PC-3 (cell line): ENCODE results near the gene RAB5IF. TPM values are rescaled to one million over a fixed set of nuclear protein-coding genes. Genes with fewer than 3 reads are reported as not detected.
A peak's percentile ranks its signal among the peaks of the same experiment; 100 is the strongest.

Experiments used
- ATAC-seq: fragments of 200-7000 bp; cut with Tn5 transposase; 2 replicates; pipeline ENCODE4 v1.9.1; 2020; ENCODE audit warnings: mild to moderate bottlenecking, moderate library complexity
- BruUV-seq: library from RNA; stranded (reverse); fragments of 400-500 nt; replicated peaks from 2 replicates; lab custom pipeline; 2021; lab: Mats Ljungman, UMichigan
- CTCF ChIA-PET: fragments of 300-600 bp; sonication (Branson Sonifier 250); formaldehyde crosslinking; loops from one replicate; lab custom pipeline; 2022; ENCODE audit warnings: antibody characterized with exemption; lab: Charles Lee
- POLR2A ChIA-PET: fragments of 300-600 bp; sonication (Branson Sonifier 250); formaldehyde crosslinking; loops from one replicate; lab custom pipeline; 2022; ENCODE audit warnings: antibody characterized with exemption; ENCODE audit not compliant: unreplicated experiment; lab: Charles Lee
- DNase-seq: peaks from one replicate; pipeline ENCODE4 v3.0.0-alpha.2; 2015
- H2AFZ ChIP-seq: fragments of 300-600 bp; sonication (generic); 2 replicates; pipeline ENCODE4 v1.6.0; 2016; ENCODE audit warnings: antibody characterized with exemption, low read length
- H3F3A ChIP-seq: fragments of 300-600 bp; sonication (generic); one replicate; pipeline ENCODE4 v1.6.0; 2017; ENCODE audit warnings: antibody characterized with exemption, low read length, control low read depth, mild to moderate bottlenecking; ENCODE audit not compliant: unreplicated experiment
- H3K27ac ChIP-seq: fragments of 300-600 bp; sonication (generic); 2 replicates; pipeline ENCODE4 v1.5.1; 2016; ENCODE audit warnings: mild to moderate bottlenecking, low read length
- H3K27me3 ChIP-seq: fragments of 300-600 bp; sonication (generic); 2 replicates; pipeline ENCODE4 v1.6.1; 2016; ENCODE audit warnings: low read length, mixed read lengths
- H3K36me3 ChIP-seq: fragments of 300-600 bp; sonication (generic); 2 replicates; pipeline ENCODE4 v1.6.1; 2016; ENCODE audit warnings: low read depth, mixed run types, low read length, mixed read lengths
- H3K4me1 ChIP-seq: fragments of 300-600 bp; sonication (generic); 2 replicates; pipeline ENCODE4 v1.5.1; 2016; ENCODE audit warnings: low read length; ENCODE audit not compliant: insufficient read depth
- H3K4me2 ChIP-seq: fragments of 300-600 bp; sonication (generic); 2 replicates; pipeline ENCODE4 v1.6.0; 2016; ENCODE audit warnings: low read length
- H3K4me3 ChIP-seq: fragments of 300-600 bp; sonication (generic); 2 replicates; pipeline ENCODE4 v1.5.1; 2016; ENCODE audit warnings: mild to moderate bottlenecking, low read length, mixed read lengths
- H3K79me2 ChIP-seq: fragments of 300-600 bp; sonication (generic); 2 replicates; pipeline ENCODE4 v1.6.1; 2017; ENCODE audit warnings: low read length, mixed read lengths
- H3K9ac ChIP-seq: fragments of 300-600 bp; sonication (generic); 2 replicates; pipeline ENCODE4 v1.6.0; 2016; ENCODE audit warnings: mild to moderate bottlenecking, low read length
- H3K9me2 ChIP-seq: fragments of 300-600 bp; sonication (generic); replicated peaks from 2 replicates; pipeline ENCODE4 v1.6.1; 2016; ENCODE audit warnings: mixed run types, low read length, mixed read lengths
- H3K9me3 ChIP-seq: fragments of 300-600 bp; sonication (generic); 2 replicates; pipeline ENCODE4 v1.6.1; 2016; ENCODE audit warnings: low read length, mixed read lengths
- H4K20me1 ChIP-seq: fragments of 300-600 bp; sonication (generic); 2 replicates; pipeline ENCODE4 v1.6.1; 2016; ENCODE audit warnings: low read length, mixed read lengths
- CTCF ChIP-seq: fragments of 300-600 bp; sonication (generic); conservative IDR thresholded peaks from 2 replicates; pipeline ENCODE4 v1.5.1; 2017; ENCODE audit warnings: antibody characterized with exemption, low read depth, mild to moderate bottlenecking, low read length
- EZH2 ChIP-seq: fragments of 300-600 bp; sonication (generic); IDR thresholded peaks from one replicate; pipeline ENCODE4 v1.6.1; 2017; ENCODE audit warnings: antibody characterized with exemption, mild to moderate bottlenecking, low read length; ENCODE audit not compliant: unreplicated experiment
- EZH2phosphoT487 ChIP-seq: fragments of 300-600 bp; sonication (generic); IDR thresholded peaks from 2 replicates; pipeline ENCODE4 v1.6.1; 2018; ENCODE audit warnings: mild to moderate bottlenecking, antibody characterized with exemption, low read length, borderline replicate concordance
- intact Hi-C: fragments of 100-400 bp; cut with micrococcal nuclease; formaldehyde crosslinking; loops from 2 replicates; pipeline ENCODE4 v1.9.0; 2023
- total RNA-seq: library from RNA; depleted of rRNA; stranded (reverse); fragments of >200 nt; gene quantifications from 2 replicates; pipeline ENCODE4 v1.2.3, GENCODE V29; 2014

RAB5IF gene
- total RNA-seq, 1 experiment from 2014 or later = 217 TPM

DNA sequence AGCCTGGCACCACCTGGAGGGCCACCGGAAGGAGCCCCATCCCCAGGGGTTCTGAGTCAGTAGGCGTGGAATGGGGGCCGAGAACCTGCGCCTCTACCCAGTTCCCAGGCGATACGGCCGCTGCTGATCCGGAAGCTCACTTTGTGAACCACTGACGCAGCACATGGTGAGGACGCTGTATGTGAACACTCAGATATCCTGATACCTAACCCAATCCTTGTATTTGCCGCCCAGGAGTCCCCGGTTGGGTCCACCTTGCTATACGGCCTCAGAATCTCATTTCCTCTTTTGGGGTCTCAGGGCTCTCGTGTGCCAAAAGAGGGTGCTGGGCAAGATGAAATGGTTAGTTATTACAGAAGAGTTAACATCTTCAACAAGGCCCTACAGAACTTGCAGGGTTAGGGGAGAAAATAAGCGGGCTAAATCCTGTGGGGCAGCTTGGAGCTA, 604 bp upstream of the RAB5IF start:
- DNase-seq (no peak), ATAC-seq (no peak)
- no peak for TF ChIP-seq CTCF
- no peak for TF ChIP-seq EZH2
- no peak for TF ChIP-seq EZH2phosphoT487
- Histone ChIP-seq H3K27me3 (no peaks in the 10 kb centered on the region), H3K36me3 (peaks cover 22% of the 10 kb centered on the region), H3K9me3 (no peaks in the 10 kb centered on the region), H3K79me2 (peaks cover 40% of the 10 kb centered on the region), H3K4me2 (peak overlapping the region; percentile 81), H3K9ac (peak overlapping the region; percentile 58), H4K20me1 (peaks cover 13% of the 10 kb centered on the region), H3K9me2 (no peaks in the 10 kb centered on the region), H3K4me3 (peak overlapping the region; percentile 96), H3K4me1 (peaks cover 17% of the 10 kb centered on the region), H3F3A (no peaks in the 10 kb centered on the region), H3K27ac (no peak overlapping the region), H2AFZ (peak overlapping the region; percentile 84)
- intact Hi-C loops = loop anchor here (10.0 kb wide), 1 partner anchor 260 kb away; a partner anchor contains a TSS
- ChIA-PET CTCF (interaction anchor here (0.5 to 1.1 kb wide), 2 partner anchors 37 to 150 kb away, joined by 3 to 4 read pairs; no protein-coding TSS in a partner anchor), POLR2A (no interaction called here)
- TSS peak; percentile 95 for BruUV-seq

GRCh38 chr20:36606158-36607066, 833 bp downstream of the RAB5IF start:
- Histone ChIP-seq H3K27ac (peak overlapping the region; percentile 38), H3K27me3 (no peaks in the 10 kb centered on the region), H3K79me2 (peaks cover 40% of the 10 kb centered on the region), H3K9ac (peak overlapping the region; percentile 97), H3F3A (no peaks in the 10 kb centered on the region), H3K4me1 (peaks cover 17% of the 10 kb centered on the region), H3K4me2 (peak overlapping the region; percentile 91), H3K9me3 (no peaks in the 10 kb centered on the region), H3K4me3 (peak overlapping the region; percentile 96), H2AFZ (peak overlapping the region; percentile 75), H3K36me3 (peaks cover 30% of the 10 kb centered on the region), H3K9me2 (no peaks in the 10 kb centered on the region), H4K20me1 (peaks cover 13% of the 10 kb centered on the region)
- peak; percentile 32 for DNase-seq
- BruUV-seq = TSS peak; percentile 62
- CTCF ChIA-PET = interaction anchor here (0.5 to 1.1 kb wide), 7 partner anchors 9 to 148 kb away, joined by 3 to 12 read pairs (median 3); no protein-coding TSS in a partner anchor
- no peak for ATAC-seq
- intact Hi-C loops = loop anchor here (10.0 kb wide), 1 partner anchor 258 kb away; a partner anchor contains a TSS
- POLR2A ChIA-PET = interaction anchor here (0.5 to 0.7 kb wide), 3 partner anchors 115 to 433 kb away, joined by 3 to 4 read pairs (median 3); no protein-coding TSS in a partner anchor
- TF ChIP-seq EZH2 (no peak), EZH2phosphoT487 (no peak), CTCF (no peak)
